HepG2 (cell line): ENCODE data around the gene PLA2G4A.

ENCODE experiments used
- CEBPZ ChIP-seq: IDR thresholded peaks from 2 replicates; pipeline ENCODE4 v1.6.1; 2012; ENCODE audit warnings: low read length, improper control_type of control experiment
- U2AF2 ChIP-seq: fragments of 200-400 bp; formaldehyde crosslinking; IDR thresholded peaks from 2 replicates; pipeline ENCODE4 v1.6.1; 2017; ENCODE audit warnings: low read depth, mild to moderate bottlenecking, low read length
- ZSCAN20 ChIP-seq: sonication (generic); formaldehyde crosslinking; IDR thresholded peaks from 2 replicates; pipeline ENCODE4 v1.4.0; 2020; ENCODE audit warnings: missing genetic modification reagents, mild to moderate bottlenecking, borderline replicate concordance

GRCh38 chr1:186880982-186881381, 52.2 kb downstream of the PLA2G4A start:
- TF ChIP-seq U2AF2 (no peak), ZSCAN20 (CRISPR knock-in tag) (no peak), CEBPZ (no peak)
